ENCODE data around the gene HS3ST1.

GRCh38 chr4:11368701-11369115, 60.0 kb downstream of the HS3ST1 start:
- TF ChIP-seq, protein P1, sequence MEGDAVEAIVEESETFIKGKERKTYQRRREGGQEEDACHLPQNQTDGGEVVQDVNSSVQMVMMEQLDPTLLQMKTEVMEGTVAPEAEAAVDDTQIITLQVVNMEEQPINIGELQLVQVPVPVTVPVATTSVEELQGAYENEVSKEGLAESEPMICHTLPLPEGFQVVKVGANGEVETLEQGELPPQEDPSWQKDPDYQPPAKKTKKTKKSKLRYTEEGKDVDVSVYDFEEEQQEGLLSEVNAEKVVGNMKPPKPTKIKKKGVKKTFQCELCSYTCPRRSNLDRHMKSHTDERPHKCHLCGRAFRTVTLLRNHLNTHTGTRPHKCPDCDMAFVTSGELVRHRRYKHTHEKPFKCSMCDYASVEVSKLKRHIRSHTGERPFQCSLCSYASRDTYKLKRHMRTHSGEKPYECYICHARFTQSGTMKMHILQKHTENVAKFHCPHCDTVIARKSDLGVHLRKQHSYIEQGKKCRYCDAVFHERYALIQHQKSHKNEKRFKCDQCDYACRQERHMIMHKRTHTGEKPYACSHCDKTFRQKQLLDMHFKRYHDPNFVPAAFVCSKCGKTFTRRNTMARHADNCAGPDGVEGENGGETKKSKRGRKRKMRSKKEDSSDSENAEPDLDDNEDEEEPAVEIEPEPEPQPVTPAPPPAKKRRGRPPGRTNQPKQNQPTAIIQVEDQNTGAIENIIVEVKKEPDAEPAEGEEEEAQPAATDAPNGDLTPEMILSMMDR (IDR thresholded peaks at IDR 0.05), result no peak
- no peak for TF ChIP-seq POLR2A (IDR thresholded peaks at IDR 0.05)

Data from lower leg skin (tissue), 3 donors.